Thoracic aorta (tissue), 2 donors: ENCODE results near the gene ZNF219. TPM values are rescaled to one million over a fixed set of nuclear protein-coding genes. Genes with fewer than 3 reads are reported as not detected.

Experiments
- ATAC-seq: fragments of 150-250 bp; one replicate; pipeline ENCODE4 v1.8.0; 2017; ENCODE audit warnings: low read depth; ENCODE audit not compliant: insufficient number of reproducible peaks, low FRiP score
- DNase-seq: peaks from one replicate; pipeline ENCODE4 v3.0.0-alpha.2; 2020; ENCODE audit warnings: low spot score
- H3K27ac ChIP-seq, 2 donors: fragments of 200-600 bp; sonication (generic); 1 replicate in 1 of 2; 2 replicates in 1 of 2; pipeline ENCODE4 v1.5.1; 2016; ENCODE audit warnings: mild to moderate bottlenecking in 2 of 2, moderate library complexity in 2 of 2
- H3K27me3 ChIP-seq: fragments of 200-600 bp; sonication (generic); replicated peaks from 2 replicates; pipeline ENCODE4 v1.6.0; 2016; ENCODE audit warnings: mild to moderate bottlenecking; ENCODE audit not compliant: insufficient read depth
- H3K36me3 ChIP-seq: fragments of 200-600 bp; sonication (generic); one replicate; pipeline ENCODE4 v1.5.1; 2016
- H3K4me1 ChIP-seq, 2 donors: fragments of 200-600 bp; sonication (generic); 1 replicate in 1 of 2; 2 replicates in 1 of 2; pipeline versions ENCODE4 v1.5.1 to v1.6.0; 2016; ENCODE audit warnings: low read depth in 2 of 2, mild to moderate bottlenecking in 1 of 2; ENCODE audit not compliant: control insufficient read depth in 1 of 2
- H3K4me3 ChIP-seq: fragments of 200-600 bp; sonication (generic); 2 replicates; pipeline ENCODE4 v1.5.1; 2016; ENCODE audit warnings: mild to moderate bottlenecking
- H3K9me3 ChIP-seq: fragments of 200-600 bp; sonication (generic); 2 replicates; pipeline ENCODE4 v1.5.1; 2016
- CTCF ChIP-seq: fragments of 200-600 bp; sonication (generic); IDR thresholded peaks from one replicate; pipeline ENCODE4 v1.5.1; 2019; ENCODE audit warnings: antibody characterized with exemption
- total RNA-seq, 2 donors: library from RNA; depleted of rRNA; stranded (reverse); fragments of >200 nt; gene quantifications; one replicate each; pipeline versions ENCODE4 v1.1.0 to v1.2.3, GENCODE V29; 2016

ZNF219 gene
- total RNA-seq, result 10 to 100 TPM; 34.7 to 74.2 TPM

- no peak for TF ChIP-seq CTCF
- ATAC-seq (no peak), DNase-seq (no peak)
- Histone ChIP-seq H3K9me3 (no peaks in the 10 kb centered on the region), H3K27ac (peak within 1 kb of the TSS; percentile 80 to 81), H3K4me3 (peak within 1 kb of the TSS; percentile 84), H3K36me3 (no peaks in the 10 kb centered on the region), H3K27me3 (no peaks in the 10 kb centered on the region), H3K4me1 (peaks cover 5 to 30% of the 10 kb centered on the region in 2 donors)
Observed at GRCh38 chr14:21098076-21098891, at the start of gene ZNF219. Gene ZNF219 (minus strand): TSS chr14:21098655. CDS start chr14:21093591, 5,064 bp downstream.

GRCh38 chr14:21145437-21145836, 47.0 kb upstream of the ZNF219 start:
- no peaks in the 10 kb centered on the region for H3K36me3 ChIP-seq
- H3K27me3 ChIP-seq, result no peaks in the 10 kb centered on the region
- H3K4me3 ChIP-seq, result no peak overlapping the region
- no peak for TF ChIP-seq CTCF
- DNase-seq (no peak), ATAC-seq (no peak)
- no peak overlapping the region for H3K27ac ChIP-seq
- peaks cover 11% of the 10 kb centered on the region for H3K9me3 ChIP-seq
- no peaks in the 10 kb centered on the region for H3K4me1 ChIP-seq

- no peaks in the 10 kb centered on the region for H3K36me3 ChIP-seq
- no peak overlapping the region for H3K27ac ChIP-seq
- no peaks in the 10 kb centered on the region for H3K27me3 ChIP-seq
- H3K4me1 ChIP-seq, result no peaks in the 10 kb centered on the region
- DNase-seq (no peak), ATAC-seq (no peak)
- H3K9me3 ChIP-seq, result peaks cover 11% of the 10 kb centered on the region
- H3K4me3 ChIP-seq, result no peak overlapping the region
- TF ChIP-seq CTCF, result no peak
Observed at GRCh38 chr14:21142357-21142756, 43.9 kb upstream of the ZNF219 start.

GRCh38 chr14:21136024-21136423, 37.6 kb upstream of the ZNF219 start:
- Histone ChIP-seq H3K4me1 (no peaks in the 10 kb centered on the region), H3K4me3 (no peak overlapping the region), H3K27me3 (no peaks in the 10 kb centered on the region), H3K27ac (no peak overlapping the region), H3K36me3 (no peaks in the 10 kb centered on the region), H3K9me3 (no peaks in the 10 kb centered on the region)
- TF ChIP-seq CTCF, result peak; percentile 40
- ATAC-seq (no peak), DNase-seq (no peak)

- no peak overlapping the region for H3K4me3 ChIP-seq
- no peaks in the 10 kb centered on the region for H3K9me3 ChIP-seq
- no peak for ATAC-seq
- H3K27ac ChIP-seq, result no peak overlapping the region
- no peak for DNase-seq
- no peak for TF ChIP-seq CTCF
- no peaks in the 10 kb centered on the region for H3K36me3 ChIP-seq
- no peaks in the 10 kb centered on the region for H3K27me3 ChIP-seq
- H3K4me1 ChIP-seq, result no peaks in the 10 kb centered on the region
Observed at GRCh38 chr14:21133901-21134300, 35.4 kb upstream of the ZNF219 start.
